Breast epithelium (tissue), 4 donors: ENCODE data around the gene SETD3. TPM values are rescaled to one million over a fixed set of nuclear protein-coding genes. Genes with fewer than 3 reads are reported as not detected.
A peak's percentile ranks its signal among the peaks of the same experiment; 100 is the strongest.

Experiments used
- DNase-seq, 2 donors: peaks; one replicate each; pipeline ENCODE4 v3.0.0-alpha.2; 2019; ENCODE audit warnings: low spot score in 2 of 2
- H3K27ac ChIP-seq, 2 donors: fragments of 200-600 bp; sonication (generic) in 1 of 2; one replicate each; pipeline ENCODE4 v1.5.1; 2016 to 2019; ENCODE audit warnings: mild to moderate bottlenecking in 1 of 2
- H3K27me3 ChIP-seq, 2 donors: fragments of 200-600 bp; sonication (generic) in 1 of 2; one replicate each; pipeline versions ENCODE4 v1.5.1 to v1.6.0; 2017 to 2019; ENCODE audit warnings: control low read depth in 1 of 2, mild to moderate bottlenecking in 1 of 2
- H3K36me3 ChIP-seq: fragments of 200-600 bp; one replicate; pipeline ENCODE4 v1.5.1; 2019
- H3K4me1 ChIP-seq, 2 donors: fragments of 200-600 bp; sonication (generic); one replicate each; pipeline ENCODE4 v1.5.1; 2016 to 2019; ENCODE audit warnings: control low read depth in 1 of 2
- H3K4me3 ChIP-seq, 3 donors: fragments of 200-600 bp; sonication (generic); 1 replicate in 2 of 3; 2 replicates in 1 of 3; pipeline ENCODE4 v1.5.1; 2016 to 2019; ENCODE audit warnings: mild to moderate bottlenecking in 3 of 3, moderate library complexity in 2 of 3
- H3K9me3 ChIP-seq, 2 donors: fragments of 200-600 bp; sonication (generic) in 1 of 2; one replicate each; pipeline ENCODE4 v1.5.1; 2016 to 2019; ENCODE audit warnings: control low read depth in 1 of 2
- CTCF ChIP-seq, 3 donors: fragments of 450-650 bp; IDR thresholded peaks; one replicate each; pipeline ENCODE4 v1.5.1; 2016 to 2017; ENCODE audit warnings: antibody characterized with exemption in 3 of 3, mild to moderate bottlenecking in 3 of 3, moderate library complexity in 3 of 3
- POLR2A ChIP-seq: fragments of 450-650 bp; IDR thresholded peaks from one replicate; pipeline ENCODE4 v1.6.1; 2016; ENCODE audit warnings: antibody characterized with exemption, mild to moderate bottlenecking, moderate library complexity
- POLR2AphosphoS5 ChIP-seq, 3 donors: sonication (generic); formaldehyde crosslinking; IDR thresholded peaks; one replicate each; pipeline ENCODE4 v1.6.1; 2017; ENCODE audit warnings: antibody characterized with exemption in 3 of 3
- intact Hi-C: fragments of 100-400 bp; cut with DNase I; formaldehyde crosslinking; loops from one replicate; pipeline ENCODE4 v1.15.1; 2023; ENCODE audit warnings: low total_unique reads
- total RNA-seq, 3 donors: library from RNA; depleted of rRNA; stranded (reverse); fragments of >200 nt; gene quantifications; one replicate each; pipeline ENCODE4 v1.1.0, GENCODE V29; 2016

Gene SETD3
- 100 to 1,000 TPM in 1 of 3 donors, 10 to 100 TPM in 2; 79.0 to 101 (median 89.9) TPM for total RNA-seq

GRCh38 chr14:99479906-99480869, at the start of gene SETD3:
Gene SETD3 (minus strand): TSS chr14:99480859. CDS start chr14:99465805, 15,054 bp downstream.
- peak in 1 of 3 donors; percentile 7 for TF ChIP-seq CTCF (IDR thresholded peaks at IDR 0.05)
- peak in 2 of 3 donors; percentile 25 to 44 for TF ChIP-seq POLR2AphosphoS5 (IDR thresholded peaks at IDR 0.05)
- TF ChIP-seq POLR2A, result no peak
- Histone ChIP-seq H3K4me3 (peak within 1 kb of the TSS; percentile 69 to 96 (median 83)), H3K4me1 (peaks cover 5 to 30% of the 10 kb centered on the region in 2 donors), H3K27me3 (no peaks in the 10 kb centered on the region), H3K9me3 (no peaks in the 10 kb centered on the region), H3K27ac (peak within 1 kb of the TSS; percentile 96 to 97), H3K36me3 (no peaks in the 10 kb centered on the region)
- intact Hi-C loops, result no loop called here
- peak; percentile 49 to 55 for DNase-seq

- TF ChIP-seq POLR2AphosphoS5 (IDR thresholded peaks at IDR 0.05), result no peak
- intact Hi-C loops, result loop anchor here (1.0 kb wide), 1 partner anchor 12 kb away; no protein-coding TSS in a partner anchor
Measured at GRCh38 chr14:99529899-99530298, 49.2 kb upstream of the SETD3 start.

DNA sequence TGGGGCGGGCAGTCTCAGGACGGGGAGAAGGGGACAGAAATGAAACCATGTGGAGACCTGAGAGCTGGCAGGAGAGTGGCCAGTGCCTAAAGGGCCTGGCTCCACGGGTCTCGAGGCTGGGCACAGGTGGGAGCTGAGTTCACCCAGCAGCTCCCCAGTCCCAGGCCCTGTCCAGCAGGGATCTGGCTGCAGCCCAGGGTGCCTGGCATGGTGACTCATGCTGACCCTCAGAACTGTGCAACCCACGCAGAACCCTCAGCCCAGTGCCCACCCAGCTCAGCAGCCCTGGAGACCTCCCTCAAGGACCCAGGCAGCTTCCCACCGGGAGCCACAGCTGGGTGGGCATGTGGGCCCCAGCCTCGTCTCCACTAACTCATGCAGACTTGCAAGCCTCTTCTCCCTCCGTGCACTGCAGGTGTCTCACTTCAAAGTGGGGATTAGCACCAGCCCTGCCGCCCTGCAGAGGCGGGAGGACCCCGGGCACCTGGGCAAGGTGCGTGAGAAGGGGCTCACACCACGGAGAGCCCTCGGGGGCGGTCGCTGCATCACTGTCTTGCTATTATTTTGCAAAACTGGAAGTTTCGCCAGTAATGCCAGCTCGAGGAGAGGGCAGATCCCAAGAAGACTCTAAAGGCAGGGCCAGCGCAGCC, 46.9 kb upstream of the SETD3 start:
- no peak overlapping the region for H3K27ac ChIP-seq
- H3K27me3 ChIP-seq, result no peaks in the 10 kb centered on the region
- no peaks in the 10 kb centered on the region for H3K9me3 ChIP-seq
- DNase-seq, result no peak
- H3K4me1 ChIP-seq, result peaks cover 0 to 8% of the 10 kb centered on the region in 2 donors
- no peak for TF ChIP-seq CTCF (IDR thresholded peaks at IDR 0.05)
- no peak for TF ChIP-seq POLR2AphosphoS5 (IDR thresholded peaks at IDR 0.05)
- no peak for TF ChIP-seq POLR2A
- H3K4me3 ChIP-seq, result no peak overlapping the region
- intact Hi-C loops, result no loop called here
- H3K36me3 ChIP-seq, result no peaks in the 10 kb centered on the region

More at GRCh38 chr14:99529899-99530298, 49.2 kb upstream of the SETD3 start:
- no peak for DNase-seq
- Histone ChIP-seq H3K27ac (no peak overlapping the region), H3K4me1 (no peaks in the 10 kb centered on the region), H3K4me3 (no peak overlapping the region), H3K9me3 (no peaks in the 10 kb centered on the region), H3K36me3 (no peaks in the 10 kb centered on the region), H3K27me3 (no peaks in the 10 kb centered on the region)

- peaks cover 0 to 8% of the 10 kb centered on the region in 2 donors for H3K4me1 ChIP-seq
- no peak for TF ChIP-seq CTCF (IDR thresholded peaks at IDR 0.05)
- no peak for TF ChIP-seq POLR2A
- no peak for TF ChIP-seq POLR2AphosphoS5 (IDR thresholded peaks at IDR 0.05)
- no peaks in the 10 kb centered on the region for H3K27me3 ChIP-seq
- no peak overlapping the region for H3K4me3 ChIP-seq
- H3K36me3 ChIP-seq, result no peaks in the 10 kb centered on the region
- DNase-seq, result no peak
- H3K27ac ChIP-seq, result no peak overlapping the region
- intact Hi-C loops, result no loop called here
- H3K9me3 ChIP-seq, result no peaks in the 10 kb centered on the region
Measured at GRCh38 chr14:99527026-99527425, 46.4 kb upstream of the SETD3 start.

DNA sequence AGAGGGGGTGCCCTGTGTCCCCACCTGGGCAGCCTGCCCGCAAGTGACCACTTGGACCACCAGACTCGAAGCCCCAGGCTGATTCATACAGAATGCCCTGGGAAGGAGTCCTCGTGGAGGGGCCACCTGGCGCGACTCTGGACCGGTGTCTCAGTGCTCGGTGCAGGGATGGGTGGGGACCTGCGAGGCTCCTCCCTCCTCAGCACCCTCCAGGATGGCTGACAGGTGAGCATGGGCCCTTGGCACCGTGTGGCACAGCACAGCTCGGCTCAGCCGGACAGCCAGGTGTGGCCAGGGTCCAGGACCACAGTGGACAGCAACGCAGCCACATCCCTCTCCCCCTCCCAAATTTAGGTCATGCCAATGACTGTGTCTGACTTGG, 45.0 kb upstream of the SETD3 start:
- H3K27ac ChIP-seq, result no peak overlapping the region
- H3K9me3 ChIP-seq, result no peaks in the 10 kb centered on the region
- H3K36me3 ChIP-seq, result no peaks in the 10 kb centered on the region
- TF ChIP-seq CTCF (IDR thresholded peaks at IDR 0.05) (no peak), POLR2A (no peak), POLR2AphosphoS5 (IDR thresholded peaks at IDR 0.05) (no peak)
- H3K4me3 ChIP-seq, result no peak overlapping the region
- DNase-seq, result no peak
- intact Hi-C loops, result no loop called here
- peaks cover 0 to 8% of the 10 kb centered on the region in 2 donors for H3K4me1 ChIP-seq
- no peaks in the 10 kb centered on the region for H3K27me3 ChIP-seq
